WTC11 (cell line): Measurements from ENCODE around the gene MYL6B. TPM values are rescaled to one million over a fixed set of nuclear protein-coding genes. Genes with fewer than 3 reads are reported as not detected.
"Not testable (repeated sequence)": the region's sequence is repeated elsewhere in the genome, so short reads cannot be mapped to it uniquely, and the experiment has no call there.

Experiments
- ATAC-seq: fragments of 200-7000 bp; cut with Tn5 transposase; 2 replicates; pipeline ENCODE4 v1.10.0; 2021; ENCODE audit warnings: mild to moderate bottlenecking, moderate library complexity
- CTCF ChIA-PET: fragments of 300-600 bp; sonication (Branson Sonifier 250); formaldehyde crosslinking; loops from one replicate; lab custom pipeline; 2021; ENCODE audit warnings: antibody characterized with exemption; lab: Charles Lee
- POLR2A ChIA-PET: fragments of 350-600 bp; sonication (Branson Sonifier 250); formaldehyde crosslinking; loops from one replicate; lab custom pipeline; 2021; ENCODE audit warnings: antibody characterized with exemption; lab: Charles Lee
- DNase-seq: peaks from one replicate; pipeline ENCODE4 v3.0.0; 2021; ENCODE audit warnings: low spot score
- H3K27ac Mint-ChIP-seq: 2 replicates; pipeline ENCODE4 v1.8.0; 2021; ENCODE audit warnings: mixed read lengths
- H3K27me3 Mint-ChIP-seq: 2 replicates; pipeline ENCODE4 v1.8.0; 2021; ENCODE audit warnings: low read depth, mild to moderate bottlenecking, moderate library complexity, mixed read lengths
- H3K36me3 Mint-ChIP-seq: 2 replicates; pipeline ENCODE4 v1.8.0; 2021; ENCODE audit warnings: mixed read lengths
- H3K4me1 Mint-ChIP-seq: 2 replicates; pipeline ENCODE4 v1.8.0; 2022; ENCODE audit warnings: mixed read lengths
- H3K4me3 Mint-ChIP-seq: 2 replicates; pipeline ENCODE4 v1.8.0; 2021; ENCODE audit warnings: mild to moderate bottlenecking, moderate library complexity, mixed read lengths
- H3K9me3 Mint-ChIP-seq: 2 replicates; pipeline ENCODE4 v1.8.0; 2021; ENCODE audit warnings: mixed read lengths
- GABPB1 ChIP-seq: sonication (generic); formaldehyde crosslinking; IDR thresholded peaks from 2 replicates; pipeline ENCODE4 v1.8.1; 2023; ENCODE audit warnings: mild to moderate bottlenecking, missing genetic modification reagents
- HMGA2 ChIP-seq: fragments of 250-450 bp; sonication (Bioruptor Pico); IDR thresholded peaks from 2 replicates; pipeline ENCODE4 v1.4.0; 2021; ENCODE audit warnings: mild to moderate bottlenecking, moderate library complexity
- NFE2L1 ChIP-seq: sonication (generic); formaldehyde crosslinking; IDR thresholded peaks from 2 replicates; pipeline ENCODE4 v1.8.1; 2023; ENCODE audit warnings: missing genetic modification reagents
- NR3C1 ChIP-seq: sonication (generic); formaldehyde crosslinking; conservative IDR thresholded peaks from 2 replicates; pipeline ENCODE4 v1.8.1; 2023; ENCODE audit warnings: low read depth, mild to moderate bottlenecking, missing genetic modification reagents
- PRRX2 ChIP-seq: fragments of 250-450 bp; sonication (Bioruptor Pico); IDR thresholded peaks from 2 replicates; pipeline ENCODE4 v1.8.0; 2021; ENCODE audit warnings: mild to moderate bottlenecking
- SP1 ChIP-seq: sonication (generic); formaldehyde crosslinking; conservative IDR thresholded peaks from 2 replicates; pipeline ENCODE4 v1.8.1; 2022; ENCODE audit warnings: missing genetic modification reagents
- ZNF263 ChIP-seq: sonication (generic); formaldehyde crosslinking; IDR thresholded peaks from 2 replicates; pipeline ENCODE4 v1.8.1; 2022; ENCODE audit warnings: low read depth, mild to moderate bottlenecking, moderate library complexity, missing genetic modification reagents
- ZNF671 ChIP-seq: fragments of 250-450 bp; sonication (Bioruptor Pico); IDR thresholded peaks from 2 replicates; pipeline ENCODE4 v1.8.0; 2021; ENCODE audit warnings: mild to moderate bottlenecking
- total RNA-seq: library from RNA; stranded (reverse); gene quantifications from 3 replicates; pipeline ENCODE4 v1.2.3, GENCODE V29; 2021
- TF ChIP-seq, protein P1 (sequence below): sonication (generic); formaldehyde crosslinking; IDR thresholded peaks from 2 replicates; pipeline ENCODE4 v1.8.0; 2022; ENCODE audit warnings: mild to moderate bottlenecking, missing genetic modification reagents
- TF ChIP-seq, protein P2 (sequence below): sonication (generic); formaldehyde crosslinking; IDR thresholded peaks from 2 replicates; pipeline ENCODE4 v1.8.1; 2022; ENCODE audit warnings: low read depth, mild to moderate bottlenecking, moderate library complexity, missing genetic modification reagents, borderline replicate concordance
- TF ChIP-seq, protein P3 (sequence below): fragments of 250-450 bp; sonication (Bioruptor Pico); IDR thresholded peaks from 2 replicates; pipeline ENCODE4 v1.9.0; 2021; ENCODE audit warnings: mild to moderate bottlenecking
- TF ChIP-seq, protein P4 (sequence below): fragments of 250-450 bp; sonication (Bioruptor Pico); IDR thresholded peaks from 2 replicates; pipeline ENCODE4 v1.9.0; 2021; ENCODE audit warnings: mild to moderate bottlenecking
- TF ChIP-seq, protein P5 (sequence below): fragments of 250-450 bp; sonication (Bioruptor Pico); conservative IDR thresholded peaks from 2 replicates; pipeline ENCODE4 v1.9.0; 2021; ENCODE audit warnings: mild to moderate bottlenecking
- TF ChIP-seq, protein P6 (sequence below): sonication (generic); formaldehyde crosslinking; IDR thresholded peaks from 2 replicates; pipeline ENCODE4 v1.8.1; 2023; ENCODE audit warnings: mild to moderate bottlenecking, moderate library complexity, missing genetic modification reagents
- TF ChIP-seq, protein P7 (sequence below): fragments of 250-450 bp; sonication (Bioruptor Pico); IDR thresholded peaks from 2 replicates; pipeline ENCODE4 v1.8.0; 2021; ENCODE audit warnings: mild to moderate bottlenecking

MYL6B gene
- total RNA-seq, 1 experiment from 2014 or later = 173 TPM

DNA sequence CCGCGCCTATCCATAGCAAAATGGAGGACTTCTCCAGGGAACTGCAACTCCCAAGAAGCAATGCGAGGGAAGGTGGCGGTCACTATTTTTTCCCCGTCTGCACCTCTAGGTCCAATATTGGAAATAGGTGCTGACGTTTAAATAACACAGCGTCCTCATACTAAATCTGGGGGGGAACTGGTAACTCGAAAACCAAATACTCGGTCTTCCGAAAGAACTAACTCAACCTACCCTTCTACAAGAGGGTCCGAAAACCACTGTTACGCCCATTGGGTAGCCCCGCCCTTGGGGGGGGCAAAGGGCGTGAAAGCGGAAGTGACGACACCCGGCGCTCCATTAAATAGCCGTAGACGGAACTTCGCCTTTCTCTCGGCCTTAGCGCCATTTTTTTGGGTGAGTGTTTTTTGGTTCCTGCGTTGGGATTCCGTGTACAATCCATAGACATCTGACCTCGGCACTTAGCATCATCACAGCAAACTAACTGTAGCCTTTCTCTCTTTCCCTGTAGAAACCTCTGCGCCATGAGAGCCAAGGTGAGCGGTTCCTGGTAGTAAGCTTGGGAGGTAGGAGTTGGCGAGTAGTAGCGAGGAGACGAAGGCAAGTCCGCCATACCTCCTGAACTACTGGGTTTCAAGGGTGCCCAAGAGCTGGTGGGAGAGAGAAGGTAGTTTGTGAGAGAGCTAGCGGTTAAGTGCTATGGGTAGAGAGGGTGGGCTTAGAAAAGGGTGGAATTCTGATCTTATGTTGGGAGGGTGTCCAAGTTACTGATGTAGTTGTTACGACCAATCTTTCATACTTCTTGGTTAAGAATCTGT is 35.9 kb upstream of the MYL6B start, which contains the start of gene RPL41 (continued):
- TF ChIP-seq, protein P1, sequence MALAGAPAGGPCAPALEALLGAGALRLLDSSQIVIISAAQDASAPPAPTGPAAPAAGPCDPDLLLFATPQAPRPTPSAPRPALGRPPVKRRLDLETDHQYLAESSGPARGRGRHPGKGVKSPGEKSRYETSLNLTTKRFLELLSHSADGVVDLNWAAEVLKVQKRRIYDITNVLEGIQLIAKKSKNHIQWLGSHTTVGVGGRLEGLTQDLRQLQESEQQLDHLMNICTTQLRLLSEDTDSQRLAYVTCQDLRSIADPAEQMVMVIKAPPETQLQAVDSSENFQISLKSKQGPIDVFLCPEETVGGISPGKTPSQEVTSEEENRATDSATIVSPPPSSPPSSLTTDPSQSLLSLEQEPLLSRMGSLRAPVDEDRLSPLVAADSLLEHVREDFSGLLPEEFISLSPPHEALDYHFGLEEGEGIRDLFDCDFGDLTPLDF (CRISPR knock-in tag) = 0 out of 2 replicates have a peak, but pooled peaks have one; percentile 31
- TF ChIP-seq, protein P2, sequence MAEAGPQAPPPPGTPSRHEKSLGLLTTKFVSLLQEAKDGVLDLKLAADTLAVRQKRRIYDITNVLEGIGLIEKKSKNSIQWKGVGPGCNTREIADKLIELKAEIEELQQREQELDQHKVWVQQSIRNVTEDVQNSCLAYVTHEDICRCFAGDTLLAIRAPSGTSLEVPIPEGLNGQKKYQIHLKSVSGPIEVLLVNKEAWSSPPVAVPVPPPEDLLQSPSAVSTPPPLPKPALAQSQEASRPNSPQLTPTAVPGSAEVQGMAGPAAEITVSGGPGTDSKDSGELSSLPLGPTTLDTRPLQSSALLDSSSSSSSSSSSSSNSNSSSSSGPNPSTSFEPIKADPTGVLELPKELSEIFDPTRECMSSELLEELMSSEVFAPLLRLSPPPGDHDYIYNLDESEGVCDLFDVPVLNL = no peak
- TF ChIP-seq, protein P3, sequence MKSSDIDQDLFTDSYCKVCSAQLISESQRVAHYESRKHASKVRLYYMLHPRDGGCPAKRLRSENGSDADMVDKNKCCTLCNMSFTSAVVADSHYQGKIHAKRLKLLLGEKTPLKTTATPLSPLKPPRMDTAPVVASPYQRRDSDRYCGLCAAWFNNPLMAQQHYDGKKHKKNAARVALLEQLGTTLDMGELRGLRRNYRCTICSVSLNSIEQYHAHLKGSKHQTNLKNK = peak; percentile 58; the same call in 1 of the 2 replicates
- no peak for TF ChIP-seq NFE2L1 (CRISPR knock-in tag)
- TF ChIP-seq, protein P4, sequence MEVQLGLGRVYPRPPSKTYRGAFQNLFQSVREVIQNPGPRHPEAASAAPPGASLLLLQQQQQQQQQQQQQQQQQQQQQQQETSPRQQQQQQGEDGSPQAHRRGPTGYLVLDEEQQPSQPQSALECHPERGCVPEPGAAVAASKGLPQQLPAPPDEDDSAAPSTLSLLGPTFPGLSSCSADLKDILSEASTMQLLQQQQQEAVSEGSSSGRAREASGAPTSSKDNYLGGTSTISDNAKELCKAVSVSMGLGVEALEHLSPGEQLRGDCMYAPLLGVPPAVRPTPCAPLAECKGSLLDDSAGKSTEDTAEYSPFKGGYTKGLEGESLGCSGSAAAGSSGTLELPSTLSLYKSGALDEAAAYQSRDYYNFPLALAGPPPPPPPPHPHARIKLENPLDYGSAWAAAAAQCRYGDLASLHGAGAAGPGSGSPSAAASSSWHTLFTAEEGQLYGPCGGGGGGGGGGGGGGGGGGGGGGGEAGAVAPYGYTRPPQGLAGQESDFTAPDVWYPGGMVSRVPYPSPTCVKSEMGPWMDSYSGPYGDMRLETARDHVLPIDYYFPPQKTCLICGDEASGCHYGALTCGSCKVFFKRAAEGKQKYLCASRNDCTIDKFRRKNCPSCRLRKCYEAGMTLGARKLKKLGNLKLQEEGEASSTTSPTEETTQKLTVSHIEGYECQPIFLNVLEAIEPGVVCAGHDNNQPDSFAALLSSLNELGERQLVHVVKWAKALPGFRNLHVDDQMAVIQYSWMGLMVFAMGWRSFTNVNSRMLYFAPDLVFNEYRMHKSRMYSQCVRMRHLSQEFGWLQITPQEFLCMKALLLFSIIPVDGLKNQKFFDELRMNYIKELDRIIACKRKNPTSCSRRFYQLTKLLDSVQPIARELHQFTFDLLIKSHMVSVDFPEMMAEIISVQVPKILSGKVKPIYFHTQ (CRISPR knock-in tag) = peak; percentile 81
- TF ChIP-seq, protein P5, sequence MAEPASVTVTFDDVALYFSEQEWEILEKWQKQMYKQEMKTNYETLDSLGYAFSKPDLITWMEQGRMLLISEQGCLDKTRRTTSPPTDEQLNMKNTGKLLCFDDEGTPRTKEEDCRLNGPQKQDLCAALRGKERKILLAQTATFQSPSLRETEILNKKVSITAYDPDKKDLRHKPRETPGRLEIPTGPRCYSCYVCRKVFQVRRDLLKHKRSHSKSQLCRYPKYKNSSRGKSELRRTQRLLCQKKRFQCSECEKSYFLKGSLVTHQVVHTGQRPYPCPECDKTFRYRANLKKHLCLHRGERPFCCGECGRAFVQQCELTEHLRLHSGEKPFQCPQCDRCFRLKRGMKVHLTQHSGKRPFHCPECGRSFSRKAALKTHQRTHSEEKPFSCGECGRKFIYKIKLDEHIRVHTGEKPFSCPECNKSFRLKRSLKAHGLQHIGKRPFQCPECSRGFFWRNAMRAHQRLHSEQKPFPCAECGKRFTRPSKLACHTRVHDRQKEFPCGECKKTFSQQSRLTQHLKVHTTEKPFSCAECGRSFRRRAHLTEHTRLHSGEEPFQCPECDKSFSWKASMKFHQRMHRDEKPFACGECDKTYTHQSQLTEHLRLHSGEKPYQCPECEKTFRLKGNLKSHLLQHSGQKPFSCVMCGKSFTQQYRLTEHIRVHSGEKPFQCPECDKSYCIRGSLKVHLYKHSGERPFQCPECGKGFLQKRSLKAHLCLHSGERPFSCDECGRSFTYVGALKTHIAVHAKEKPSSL = peak; percentile 90; the same call in 1 of the 2 replicates
- TF ChIP-seq ZNF263 (CRISPR knock-in tag) = no peak
- TF ChIP-seq SP1 = peak; percentile 89
- TF ChIP-seq GABPB1 (CRISPR knock-in tag) = peak; percentile 77
- TF ChIP-seq, protein P6, sequence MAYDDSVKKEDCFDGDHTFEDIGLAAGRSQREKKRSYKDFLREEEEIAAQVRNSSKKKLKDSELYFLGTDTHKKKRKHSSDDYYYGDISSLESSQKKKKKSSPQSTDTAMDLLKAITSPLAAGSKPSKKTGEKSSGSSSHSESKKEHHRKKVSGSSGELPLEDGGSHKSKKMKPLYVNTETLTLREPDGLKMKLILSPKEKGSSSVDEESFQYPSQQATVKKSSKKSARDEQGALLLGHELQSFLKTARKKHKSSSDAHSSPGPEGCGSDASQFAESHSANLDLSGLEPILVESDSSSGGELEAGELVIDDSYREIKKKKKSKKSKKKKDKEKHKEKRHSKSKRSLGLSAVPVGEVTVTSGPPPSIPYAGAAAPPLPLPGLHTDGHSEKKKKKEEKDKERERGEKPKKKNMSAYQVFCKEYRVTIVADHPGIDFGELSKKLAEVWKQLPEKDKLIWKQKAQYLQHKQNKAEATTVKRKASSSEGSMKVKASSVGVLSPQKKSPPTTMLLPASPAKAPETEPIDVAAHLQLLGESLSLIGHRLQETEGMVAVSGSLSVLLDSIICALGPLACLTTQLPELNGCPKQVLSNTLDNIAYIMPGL (CRISPR knock-in tag) = 0 out of 2 replicates have a peak, but pooled peaks have one; percentile 35
- no peak for TF ChIP-seq HMGA2 (CRISPR knock-in tag)
- peak; percentile 91 for TF ChIP-seq PRRX2 (CRISPR knock-in tag)
- TF ChIP-seq NR3C1 (CRISPR knock-in tag) = no peak

DNA sequence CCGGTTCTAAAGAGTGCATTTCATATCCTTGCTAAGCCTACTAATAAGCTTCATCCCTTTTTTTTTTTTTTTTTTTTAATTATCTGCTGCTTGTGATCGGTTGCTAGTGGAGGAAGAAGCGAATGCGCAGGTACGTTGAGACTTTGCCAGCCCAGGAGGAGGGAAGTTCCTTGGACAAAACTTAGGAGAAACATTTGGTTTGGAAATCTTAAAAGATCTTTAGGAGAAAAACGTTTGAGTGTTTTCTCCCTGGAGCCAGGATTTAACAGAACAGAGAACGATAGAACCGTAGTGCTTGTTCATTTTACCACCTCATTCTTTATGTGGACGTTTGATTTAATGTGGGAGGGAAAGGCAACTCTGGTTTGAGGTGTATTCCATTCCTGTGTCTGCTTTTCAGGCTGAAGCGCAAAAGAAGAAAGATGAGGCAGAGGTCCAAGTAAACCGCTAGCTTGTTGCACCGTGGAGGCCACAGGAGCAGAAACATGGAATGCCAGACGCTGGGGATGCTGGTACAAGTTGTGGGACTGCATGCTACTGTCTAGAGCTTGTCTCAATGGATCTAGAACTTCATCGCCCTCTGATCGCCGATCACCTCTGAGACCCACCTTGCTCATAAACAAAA is 35.2 kb upstream of the MYL6B start:
- H3K27me3 Mint-ChIP-seq, H3K9me3 Mint-ChIP-seq, ATAC-seq, DNase-seq: not testable (repeated sequence)
- ChIA-PET POLR2A (interaction anchor here (0.6 to 3.6 kb wide), 13 partner anchors 9 to 593 kb away, joined by 3 to 71 read pairs (median 5); partner anchors contain the start of genes CNPY2, ESYT1, MYL6 and MYL6B), CTCF (interaction anchor here (0.6 to 4.3 kb wide), 5 partner anchors 13 to 1011 kb away, joined by 3 to 95 read pairs (median 22); partner anchors contain the start of genes LRP1, MYL6, PA2G4 and SMARCC2)
- H3K36me3 Mint-ChIP-seq = peaks cover 47% of the 10 kb centered on the region
- TF ChIP-seq, protein P7, sequence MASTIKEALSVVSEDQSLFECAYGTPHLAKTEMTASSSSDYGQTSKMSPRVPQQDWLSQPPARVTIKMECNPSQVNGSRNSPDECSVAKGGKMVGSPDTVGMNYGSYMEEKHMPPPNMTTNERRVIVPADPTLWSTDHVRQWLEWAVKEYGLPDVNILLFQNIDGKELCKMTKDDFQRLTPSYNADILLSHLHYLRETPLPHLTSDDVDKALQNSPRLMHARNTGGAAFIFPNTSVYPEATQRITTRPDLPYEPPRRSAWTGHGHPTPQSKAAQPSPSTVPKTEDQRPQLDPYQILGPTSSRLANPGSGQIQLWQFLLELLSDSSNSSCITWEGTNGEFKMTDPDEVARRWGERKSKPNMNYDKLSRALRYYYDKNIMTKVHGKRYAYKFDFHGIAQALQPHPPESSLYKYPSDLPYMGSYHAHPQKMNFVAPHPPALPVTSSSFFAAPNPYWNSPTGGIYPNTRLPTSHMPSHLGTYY = peak; percentile 16; the same call in 1 of the 2 replicates
- TF ChIP-seq, protein P4 (CRISPR knock-in tag) = 0 out of 2 replicates have a peak, but pooled peaks have one; percentile 14
- TF ChIP-seq, protein P5 = peak; percentile 49; the same call in 1 of the 2 replicates
- TF ChIP-seq ZNF671 = peak; percentile 68; the same call in 1 of the 2 replicates
- peak overlapping the region; percentile 100 for H3K4me3 Mint-ChIP-seq
- H3K4me1 Mint-ChIP-seq = peaks cover 21% of the 10 kb centered on the region
- peak overlapping the region; percentile 100 for H3K27ac Mint-ChIP-seq
